Measurements from ENCODE around the gene LRRC43.
"Not testable (repeated sequence)": the region's sequence is repeated elsewhere in the genome, so short reads cannot be mapped to it uniquely, and the experiment has no call there.

Gene LRRC43

DNA sequence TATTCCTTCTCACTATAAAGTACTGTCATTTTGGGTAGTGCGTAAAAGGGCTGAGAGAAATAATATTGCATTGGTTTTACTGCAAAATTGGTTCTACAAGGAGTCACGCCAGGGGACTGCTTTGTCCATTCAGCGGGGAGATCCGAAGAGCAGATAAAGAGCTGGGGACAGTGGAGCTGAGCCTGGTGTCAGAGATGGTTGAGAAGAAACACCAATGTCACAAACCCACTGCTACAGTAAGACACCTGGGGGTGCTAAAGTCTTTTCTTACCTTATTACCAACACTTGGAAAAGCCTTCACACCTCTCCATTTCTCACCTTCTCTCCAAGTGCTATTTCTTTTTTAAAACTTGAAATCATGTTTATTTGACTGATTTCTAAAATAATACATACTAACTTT is 23.0 kb upstream of the LRRC43 start:
- no peak for DNase-seq

DNA sequence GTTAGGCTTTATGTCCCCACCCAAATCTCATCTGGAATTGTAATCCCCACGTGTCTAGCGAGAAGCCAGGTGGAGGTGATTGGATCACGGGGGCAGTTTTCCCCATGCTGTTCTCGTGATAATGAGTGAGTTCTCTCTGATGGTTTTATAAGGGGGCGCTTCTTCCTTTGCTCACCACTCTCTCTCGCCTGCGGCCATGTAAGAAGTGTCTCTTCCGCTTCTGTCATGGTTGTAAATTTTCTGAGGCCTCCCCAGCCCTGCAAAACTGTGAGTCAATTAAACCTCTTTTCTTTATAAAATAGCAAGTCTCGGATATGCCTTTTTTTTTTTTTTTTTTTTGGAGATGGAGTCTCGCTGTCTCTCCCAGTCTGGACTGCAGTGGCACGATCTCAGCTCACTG is 22.2 kb upstream of the LRRC43 start:
- DNase-seq = no peak

DNA sequence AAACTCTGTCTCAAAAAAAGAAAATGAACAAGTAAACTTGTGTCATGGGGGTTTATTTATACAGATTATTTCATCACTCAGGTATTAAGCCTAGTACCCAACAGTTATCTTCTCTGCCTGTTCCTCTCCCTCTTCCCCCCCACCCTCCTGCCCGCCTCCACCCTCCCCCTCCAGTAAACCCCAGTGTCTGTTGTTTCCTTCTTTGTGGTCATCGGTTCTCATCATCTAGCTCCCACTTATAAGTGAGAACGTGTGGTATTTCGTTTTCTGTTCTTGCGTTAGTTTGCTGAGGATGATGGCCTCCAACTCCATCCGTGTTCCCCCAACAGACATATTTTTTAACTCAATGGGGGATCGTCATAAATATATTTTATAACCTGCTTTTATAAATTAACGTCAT is 21.2 kb upstream of the LRRC43 start:
- no peak for DNase-seq

DNA sequence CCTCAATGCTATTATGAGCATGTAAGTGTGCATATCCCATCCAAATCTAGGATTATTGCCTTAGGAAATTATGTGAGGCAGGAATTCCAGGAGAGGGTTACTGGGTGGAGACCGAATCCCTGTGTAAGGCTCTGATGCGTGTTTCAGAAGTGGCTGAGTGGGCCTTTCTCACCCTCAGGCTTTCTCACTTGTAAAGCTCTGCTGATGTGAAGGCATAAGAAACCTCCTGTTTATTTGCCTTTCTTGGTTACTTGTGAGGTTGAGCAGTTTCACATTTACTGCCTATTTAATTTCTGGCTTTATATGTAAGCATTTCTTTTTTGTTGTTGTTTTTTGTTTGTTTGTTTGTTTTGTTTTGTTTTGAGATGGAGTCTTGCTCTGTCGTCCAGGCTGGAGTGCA is 19.9 kb upstream of the LRRC43 start:
- DNase-seq = no peak

DNA sequence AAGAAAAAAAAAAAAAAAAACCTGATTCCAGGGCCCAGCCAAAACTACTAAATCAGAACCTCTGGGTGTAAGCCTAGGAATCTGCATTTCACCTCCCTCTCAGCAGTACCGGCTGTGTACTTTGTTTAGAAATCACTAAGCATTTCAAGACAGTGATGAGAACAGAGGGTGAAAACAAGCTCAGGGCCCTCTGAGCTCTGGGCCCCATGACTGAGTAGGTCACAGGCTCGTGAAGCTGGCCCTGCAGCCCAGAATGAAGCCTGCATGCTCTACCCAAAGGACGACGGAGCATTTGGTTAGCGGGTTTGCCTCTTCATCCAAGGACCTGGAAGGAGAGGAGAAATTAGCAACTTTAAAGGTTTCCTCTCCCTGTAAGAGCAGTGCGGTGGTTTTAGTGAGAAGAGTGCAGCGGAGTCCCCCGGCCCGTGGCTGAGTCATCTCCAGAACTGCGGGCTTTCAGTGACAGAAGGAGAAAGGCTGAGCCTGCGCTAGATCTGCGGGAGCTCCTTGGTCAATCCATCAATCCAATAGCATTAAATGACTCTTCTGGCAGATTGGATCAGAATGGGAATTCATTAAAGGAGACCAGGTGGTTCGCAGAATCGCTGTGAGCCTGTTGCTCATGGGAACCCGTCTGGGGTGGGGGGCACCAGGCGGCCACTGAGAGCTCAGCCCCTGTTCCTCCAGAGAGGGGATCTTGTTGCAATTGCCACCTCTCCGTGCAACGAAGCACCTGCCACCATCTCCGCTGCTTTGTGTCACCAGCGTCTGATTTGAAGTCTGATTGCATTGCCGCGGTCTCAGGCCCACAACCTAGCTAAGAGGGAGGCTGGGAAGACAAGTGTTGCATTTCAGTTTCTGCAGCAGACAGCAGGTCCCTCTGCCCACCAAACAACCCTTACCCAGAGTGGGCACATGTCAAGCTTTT is 16.2 kb upstream of the LRRC43 start:
- DNase-seq = no peak

DNA sequence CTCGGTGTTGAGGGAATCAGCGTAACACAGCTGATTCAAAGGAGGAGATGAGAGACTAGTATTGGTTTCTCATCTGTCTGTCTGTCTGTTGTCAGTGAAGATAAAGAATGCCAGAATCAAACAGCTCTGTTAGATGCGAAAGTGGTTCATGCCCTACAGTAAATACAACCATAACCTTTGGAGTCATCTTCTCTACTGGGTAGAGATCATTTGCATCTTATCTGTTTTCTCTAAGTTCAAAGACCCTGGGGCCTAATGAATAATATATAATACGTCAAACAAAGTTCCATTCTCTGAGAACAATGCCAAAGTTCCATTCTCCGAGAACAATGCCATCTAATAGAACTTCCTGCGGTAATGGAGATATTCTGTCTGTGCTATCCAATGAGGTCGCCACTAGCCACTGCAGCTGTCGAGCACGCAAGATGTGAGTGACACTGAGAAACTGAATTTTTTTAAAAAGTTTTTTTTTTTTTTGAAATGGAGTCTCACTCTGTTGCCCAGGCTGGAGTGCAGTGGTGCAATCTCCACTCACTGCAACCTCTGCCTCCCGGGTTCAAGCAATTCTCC is 15.5 kb upstream of the LRRC43 start:
- no peak for DNase-seq

DNA sequence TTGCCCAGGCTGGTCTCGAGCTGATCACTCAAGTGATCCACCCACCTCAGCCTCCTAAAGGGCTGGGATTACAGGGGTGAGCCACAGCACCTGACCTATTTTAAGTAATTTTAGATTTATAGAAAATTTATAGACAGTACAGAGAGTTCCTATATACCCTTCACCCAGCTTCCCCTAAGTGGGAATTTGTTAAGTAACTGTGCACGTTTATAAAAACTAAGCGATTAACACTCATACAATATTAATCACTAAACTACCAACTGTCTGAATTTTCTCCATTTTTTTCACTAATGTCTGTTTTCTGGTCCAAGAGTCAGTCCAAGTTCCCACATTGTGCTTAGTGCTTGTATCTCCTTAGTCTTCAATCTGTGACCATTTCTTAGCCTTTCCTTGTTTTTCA is 14.4 kb upstream of the LRRC43 start:
- no peak for DNase-seq

DNA sequence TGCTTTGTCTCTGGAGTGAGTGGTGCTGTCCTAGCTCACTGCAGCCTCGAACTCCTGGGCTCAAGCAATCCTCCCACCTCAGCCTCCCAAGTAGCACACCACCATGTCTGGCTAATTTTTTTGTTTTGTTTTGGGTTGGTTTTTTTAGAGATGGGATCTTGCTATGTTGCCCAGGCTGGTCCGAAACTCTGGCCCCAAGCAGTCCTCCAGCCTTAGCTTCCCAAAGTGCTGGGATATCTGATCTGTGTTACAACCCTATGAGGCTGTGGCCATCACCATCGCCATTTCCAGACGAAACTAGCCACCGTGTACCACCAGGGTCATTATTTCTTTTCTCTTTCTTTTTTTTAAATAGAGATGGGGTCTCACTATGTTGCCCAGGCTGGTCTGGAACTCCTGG is 11.5 kb upstream of the LRRC43 start:
- no peak for DNase-seq

DNA sequence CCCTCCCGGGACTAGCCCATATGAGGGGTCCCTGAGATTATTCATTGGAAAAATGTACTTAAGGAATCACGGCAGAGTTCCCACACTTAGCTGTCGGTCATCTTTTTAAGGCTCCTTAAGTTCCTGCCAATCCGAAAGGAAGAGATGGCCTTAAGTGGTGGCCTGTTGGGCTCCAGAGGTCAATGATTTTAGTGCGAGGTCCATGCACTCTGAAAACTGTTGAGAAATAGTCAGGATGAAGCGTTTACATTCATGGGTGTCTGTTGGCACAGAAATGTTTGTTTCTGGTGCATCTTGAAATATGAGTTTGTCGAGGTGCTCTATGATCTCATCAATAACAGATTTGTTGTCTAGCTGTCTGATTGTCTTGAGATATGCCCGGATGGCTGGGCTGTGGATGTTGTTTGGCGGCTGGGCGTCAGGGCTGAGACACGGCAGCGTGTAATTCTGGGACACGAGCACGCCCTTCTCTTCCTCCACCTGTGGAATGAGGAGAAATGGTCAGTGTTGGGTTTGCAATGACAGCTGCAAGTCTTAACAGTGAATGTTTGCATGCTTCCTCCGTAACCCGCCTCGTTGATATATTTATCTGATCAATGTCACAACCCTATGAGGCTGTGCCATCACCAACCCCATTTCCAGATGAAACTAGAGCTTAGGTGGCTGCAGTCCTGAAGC is 10.5 kb upstream of the LRRC43 start:
- DNase-seq = no peak

DNA sequence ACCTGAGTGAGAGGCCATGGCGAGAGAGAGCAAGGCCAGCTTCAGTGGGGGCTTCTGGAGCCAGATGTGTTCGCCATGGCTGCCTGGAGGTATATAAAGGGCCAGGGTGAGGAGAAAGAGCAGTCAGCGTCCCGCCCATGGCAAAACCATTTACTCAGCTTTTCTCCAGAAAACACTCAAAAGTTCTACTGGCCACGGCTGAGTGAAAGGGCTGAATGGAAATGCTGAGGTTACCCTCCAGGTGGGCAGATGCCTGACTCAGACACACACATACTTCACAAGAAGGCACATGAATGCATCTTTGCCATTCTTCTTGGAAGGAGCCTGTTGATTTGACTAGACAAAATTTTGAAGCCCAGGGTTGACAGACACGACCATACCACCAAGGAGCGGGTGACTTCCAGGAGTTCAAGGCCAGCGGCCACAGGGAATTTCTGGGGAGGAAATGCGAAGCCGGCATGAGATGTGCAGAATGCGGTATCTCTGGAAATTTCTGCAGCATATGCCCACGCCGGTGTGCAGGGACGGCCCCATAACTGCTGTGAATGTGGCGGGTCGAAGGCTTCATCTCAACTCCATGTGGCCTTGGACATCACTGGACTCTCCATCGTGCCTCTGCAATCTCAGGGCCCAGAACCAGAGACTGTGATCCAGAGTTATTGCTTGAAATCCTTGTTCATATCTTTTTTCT is 8.6 kb upstream of the LRRC43 start, which contains the start of gene IL31:
TSS of gene IL31 (minus strand) at position 67 of the 691 bp plus-strand sequence. CDS start at position 18, 49 bp downstream.
- DNase-seq = no peak

DNA sequence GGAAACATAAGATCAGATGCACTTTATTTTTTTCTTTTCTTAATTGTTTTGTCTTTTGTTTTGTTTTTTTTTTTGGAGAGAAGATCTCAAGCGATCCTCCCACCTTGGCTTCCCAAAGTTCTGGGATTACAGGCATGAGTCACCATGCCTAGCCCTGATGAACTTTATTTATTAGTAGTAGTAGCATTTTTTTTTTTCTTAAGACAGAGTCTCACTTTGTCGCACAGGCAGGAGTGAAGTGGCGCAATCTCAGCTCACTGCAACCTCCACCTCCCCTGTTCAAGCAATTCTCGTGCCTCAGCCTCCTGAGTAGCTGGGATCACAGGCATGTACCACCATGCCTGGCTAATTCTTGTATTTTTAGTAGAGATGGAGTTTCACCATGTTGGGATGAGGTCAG is 6.5 kb upstream of the LRRC43 start:
- DNase-seq = not testable (repeated sequence)

DNA sequence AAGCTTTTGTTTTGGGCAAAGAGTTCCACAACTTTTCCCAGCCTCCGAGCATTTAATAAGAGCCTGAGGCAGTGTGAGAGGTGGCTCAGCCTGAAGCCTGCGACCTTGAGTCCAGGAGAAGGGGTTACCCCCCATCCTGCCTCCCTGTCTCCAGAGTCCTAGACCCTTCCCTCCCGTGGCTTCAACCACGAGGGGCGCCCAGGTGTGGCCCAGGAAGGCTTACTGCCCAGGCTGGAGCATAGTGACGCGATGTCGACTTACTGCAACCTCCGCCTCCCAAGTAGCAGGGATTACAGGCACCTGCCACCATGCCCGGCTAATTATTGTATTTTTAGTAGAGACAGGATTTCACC is 641 bp downstream of the LRRC43 start:
- no peak for DNase-seq

DNA sequence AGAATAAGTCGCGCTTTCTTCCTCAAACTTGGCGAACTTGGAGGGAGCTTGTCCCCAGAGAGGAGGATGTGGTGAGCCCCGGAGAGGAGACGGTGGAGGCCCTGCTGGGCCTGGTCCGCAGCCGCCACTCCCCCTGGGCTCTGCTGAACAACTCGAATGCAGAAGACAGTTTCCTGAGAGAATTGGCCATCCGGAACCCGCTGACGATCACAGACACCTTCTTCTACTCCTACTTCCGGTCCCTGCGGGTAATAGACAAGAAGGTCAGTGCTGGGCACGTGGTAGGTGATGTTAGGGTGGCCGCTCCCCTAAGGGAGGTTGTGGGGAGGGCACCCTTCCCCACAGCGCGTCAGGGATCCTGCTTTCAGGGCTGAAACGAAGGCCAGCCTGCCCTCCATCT is 1.6 kb downstream of the LRRC43 start:
- no peak for DNase-seq

DNA sequence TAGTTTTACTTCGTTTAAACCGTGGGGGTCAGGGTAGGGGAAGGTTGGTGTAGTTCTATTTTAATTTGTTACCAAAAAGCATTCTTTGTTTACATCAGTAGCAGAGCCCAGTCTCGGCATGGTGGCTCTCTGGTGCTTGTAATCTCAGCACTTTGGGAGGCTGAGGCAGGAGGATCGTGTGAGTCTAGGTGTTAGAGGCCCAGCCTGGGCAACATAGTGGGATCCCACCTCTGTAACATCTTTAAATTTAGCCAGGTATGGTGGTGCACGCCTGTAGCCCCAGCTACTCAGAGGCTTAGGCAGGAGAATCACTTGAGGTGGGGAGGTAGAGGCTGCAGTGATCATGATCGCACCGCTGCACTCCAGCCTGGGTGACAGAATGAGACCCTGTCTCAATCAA is 2.2 kb downstream of the LRRC43 start:
- DNase-seq = no peak

DNA sequence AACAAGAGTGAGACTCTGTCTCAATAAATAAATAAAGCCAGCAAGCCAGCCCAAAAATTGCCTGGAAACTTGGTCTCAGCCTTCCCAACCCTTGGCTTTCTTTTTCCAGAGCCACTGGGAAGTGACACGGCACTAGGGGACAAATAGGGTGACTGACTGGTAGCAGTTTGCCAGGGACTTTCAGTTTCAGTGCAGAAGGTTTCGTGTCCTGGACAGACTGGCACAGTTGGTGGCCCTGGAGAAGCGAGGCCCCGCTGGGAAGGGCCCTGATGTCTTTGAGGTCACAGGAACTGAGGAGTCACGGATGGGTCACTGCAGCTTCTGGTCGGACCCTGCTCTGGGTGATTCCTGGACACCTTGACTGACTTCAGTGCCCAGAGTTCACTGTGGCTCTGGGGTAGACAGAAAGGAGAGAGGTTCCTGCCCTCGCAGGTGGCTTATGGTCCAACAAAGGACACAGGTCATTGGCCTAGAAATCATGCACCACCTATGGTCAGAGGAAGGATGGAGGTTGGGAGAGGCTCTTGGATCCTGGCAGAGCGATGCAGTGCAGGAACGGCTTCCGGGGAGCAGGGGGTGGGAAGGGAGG is 2.7 kb downstream of the LRRC43 start:
- DNase-seq = no peak

DNA sequence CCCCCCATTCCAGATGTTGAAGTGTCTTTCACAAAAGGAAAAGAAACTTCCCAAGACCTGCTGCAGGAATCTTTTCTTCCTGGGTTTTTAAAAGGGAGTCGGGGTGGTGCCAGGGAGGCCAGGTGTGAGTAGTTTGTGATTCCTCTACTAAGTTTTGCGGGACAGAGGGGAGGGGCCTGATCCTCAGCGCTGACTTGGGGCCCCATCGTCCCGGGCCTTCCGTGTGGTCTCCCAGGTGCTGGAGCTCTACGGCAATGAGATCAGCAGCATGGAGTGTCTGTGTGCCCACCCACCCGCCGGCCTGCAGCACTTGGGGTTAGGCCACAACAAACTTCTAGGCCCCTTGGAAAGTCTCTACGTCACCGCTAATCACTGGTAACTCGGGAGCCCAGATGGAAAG is 4.5 kb downstream of the LRRC43 start:
- DNase-seq = no peak

DNA sequence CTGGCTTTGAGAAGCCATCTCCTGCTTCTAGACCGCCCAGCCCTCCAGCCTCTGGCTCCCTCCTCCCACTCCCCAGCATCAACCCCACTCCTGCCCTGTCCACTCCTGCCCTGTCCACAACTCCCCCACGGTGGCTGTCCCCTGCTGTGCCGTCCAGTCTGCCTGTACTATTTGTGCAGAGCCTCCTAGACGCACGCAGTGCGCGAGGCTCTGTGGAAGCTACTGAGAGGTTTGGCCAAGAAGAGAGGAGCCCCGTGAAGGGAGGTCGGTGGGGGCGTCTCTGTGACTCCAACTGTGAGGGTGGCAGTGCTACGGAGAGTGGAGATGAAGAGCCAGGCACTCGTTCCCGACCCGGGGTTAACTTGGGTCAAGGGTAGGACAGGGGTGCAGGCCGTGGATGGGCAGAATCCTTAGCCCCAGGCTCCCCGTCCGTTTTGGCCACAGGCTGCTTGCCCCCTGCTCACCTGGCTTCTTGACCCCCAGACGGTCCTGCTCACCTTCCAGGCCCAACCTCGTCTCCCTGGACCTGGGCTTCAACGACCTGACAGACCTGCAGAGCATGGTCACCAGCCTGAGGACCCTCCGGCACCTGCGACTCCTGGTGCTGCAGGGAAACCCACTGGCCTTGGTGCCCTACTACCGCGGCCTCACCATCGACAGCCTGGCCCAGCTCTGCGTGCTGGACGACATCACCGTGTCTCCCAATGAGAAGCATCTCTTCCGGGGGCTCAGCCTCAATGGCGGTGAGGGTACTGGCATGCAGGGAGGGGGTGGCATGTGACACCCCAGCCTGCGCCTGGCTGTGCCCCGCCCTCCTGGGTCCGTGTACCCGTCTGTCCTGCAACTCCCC is 6.9 kb downstream of the LRRC43 start:
- DNase-seq = no peak

DNA sequence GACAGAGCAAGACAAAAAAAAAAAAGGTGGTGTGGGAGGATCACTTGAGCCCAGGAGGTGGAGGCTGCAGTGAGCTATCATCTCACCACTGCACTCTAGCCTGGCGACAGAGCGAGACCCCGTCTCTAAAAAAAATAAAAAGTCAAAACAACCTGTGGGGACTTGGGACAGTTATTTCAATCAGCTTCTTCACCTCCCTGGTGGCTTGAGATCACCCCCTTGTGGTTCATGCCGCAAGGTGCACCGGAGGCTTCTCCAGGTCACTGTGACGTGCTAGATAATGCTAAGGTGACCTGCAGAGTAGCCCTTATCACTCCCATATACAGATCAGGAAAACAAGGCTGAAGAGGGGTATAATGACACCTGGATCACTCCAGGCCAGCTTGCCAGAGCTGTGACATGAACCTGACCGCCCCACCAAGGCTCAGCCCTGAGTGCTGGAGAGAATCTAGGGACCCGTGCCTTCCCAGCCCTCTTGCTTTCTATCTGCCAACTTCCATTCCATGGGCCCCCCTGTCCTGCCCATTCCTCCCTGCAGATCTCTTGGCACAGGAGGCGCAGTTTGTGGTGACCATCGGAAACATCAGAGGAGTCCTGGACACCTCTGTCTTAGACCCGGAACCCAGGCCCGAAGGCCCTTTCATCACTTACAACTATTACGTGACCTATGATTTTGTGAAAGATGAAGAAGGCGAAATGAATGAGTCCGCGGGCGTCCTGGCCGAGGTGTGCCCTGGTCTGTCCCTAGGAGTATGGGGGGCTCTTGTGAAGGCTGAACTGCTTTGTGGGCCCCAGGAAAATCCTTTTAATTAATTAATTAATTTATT is 8.1 kb downstream of the LRRC43 start:
- peak; percentile 40 for DNase-seq

DNA sequence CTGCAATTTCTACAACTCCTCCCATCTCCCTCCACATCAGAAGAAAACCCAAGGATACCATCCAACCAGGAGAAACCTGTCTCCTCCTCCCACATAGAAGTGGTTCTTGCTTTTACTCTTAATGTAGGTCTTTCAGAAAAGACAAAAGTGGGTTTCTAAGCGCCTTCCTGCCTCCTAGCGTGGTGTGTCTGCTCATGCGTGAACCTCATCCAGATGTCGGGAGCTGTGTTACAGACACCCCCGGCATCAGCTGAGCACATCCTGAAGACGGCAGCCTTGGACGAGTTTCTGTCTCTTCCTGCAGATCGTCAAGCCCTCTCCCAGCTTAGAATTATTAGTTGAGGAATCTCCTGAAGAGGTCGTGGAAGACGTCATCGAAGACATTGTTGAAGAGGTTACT is 9.5 kb downstream of the LRRC43 start:
- no peak for DNase-seq

DNA sequence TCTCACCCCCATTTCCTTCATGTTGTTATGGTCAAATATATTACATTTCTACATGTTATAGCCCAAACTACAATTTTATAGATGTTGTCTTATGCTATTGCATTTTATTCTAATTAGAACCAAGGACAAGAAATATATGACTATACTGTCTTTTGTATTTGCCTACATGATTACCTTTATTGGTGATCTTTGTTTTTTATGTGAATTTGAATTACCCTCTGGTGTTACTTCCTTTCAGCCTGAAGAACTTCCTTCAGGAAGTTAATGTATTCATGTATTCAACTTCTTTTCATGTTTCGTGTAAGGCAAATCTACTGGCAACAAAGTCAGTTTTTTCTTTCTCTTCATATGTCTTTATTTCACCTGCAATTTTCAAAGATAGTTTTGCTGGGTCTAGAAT is 11.9 kb downstream of the LRRC43 start:
- no peak for DNase-seq

DNA sequence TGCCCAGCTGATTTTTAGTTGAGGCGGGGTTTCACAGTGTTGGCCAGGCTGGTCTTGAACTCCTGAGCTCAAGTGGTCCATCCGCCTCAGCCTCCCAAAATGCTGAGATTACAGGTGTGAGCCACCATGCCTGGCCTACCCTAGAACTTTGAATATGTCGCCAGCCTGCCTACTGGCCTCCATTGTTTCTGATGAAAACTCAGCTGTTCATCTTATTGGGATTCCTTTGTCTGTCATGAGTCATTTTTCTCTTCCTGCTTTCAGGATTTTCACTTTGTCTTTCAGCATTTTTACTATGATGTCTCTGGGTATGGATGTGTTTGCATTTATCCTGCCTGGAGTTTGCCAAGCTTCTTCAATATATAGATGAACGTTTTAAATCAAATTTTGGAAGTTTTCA is 12.5 kb downstream of the LRRC43 start:
- DNase-seq = no peak
